Type B pancreatic cell (in vitro differentiated cells): Measurements from ENCODE around the gene FBXO47. TPM values are rescaled to one million over a fixed set of nuclear protein-coding genes. Genes with fewer than 3 reads are reported as not detected.
"Not testable (repeated sequence)": the region's sequence is repeated elsewhere in the genome, so short reads cannot be mapped to it uniquely, and the experiment has no call there.

Experiments used
- DNase-seq: peaks from one replicate; pipeline ENCODE4 v3.0.0; 2021; ENCODE audit warnings: mixed read lengths; ENCODE audit not compliant: unreplicated experiment; ENCODE audit errors: extremely low spot score
- H3K27ac Mint-ChIP-seq: 2 replicates; pipeline ENCODE4 v1.8.0; 2021; ENCODE audit warnings: mild to moderate bottlenecking, mixed read lengths
- H3K27me3 Mint-ChIP-seq: 2 replicates; pipeline ENCODE4 v1.8.0; 2021; ENCODE audit warnings: mixed read lengths
- H3K36me3 Mint-ChIP-seq: 2 replicates; pipeline ENCODE4 v1.8.0; 2021; ENCODE audit warnings: mixed read lengths
- H3K4me1 Mint-ChIP-seq: one replicate; pipeline ENCODE4 v1.8.0; 2021; ENCODE audit warnings: mixed read lengths; ENCODE audit not compliant: unreplicated experiment
- H3K4me3 Mint-ChIP-seq: 2 replicates; pipeline ENCODE4 v1.8.0; 2021; ENCODE audit warnings: mild to moderate bottlenecking, mixed read lengths
- H3K9me3 Mint-ChIP-seq: 2 replicates; pipeline ENCODE4 v1.8.0; 2021; ENCODE audit warnings: mixed read lengths
- CTCF ChIP-seq: fragments of 200-600 bp; sonication (generic); conservative IDR thresholded peaks from 2 replicates; pipeline ENCODE4 v1.5.0; 2021; ENCODE audit warnings: antibody characterized with exemption, mild to moderate bottlenecking
- total RNA-seq: library from RNA; stranded (reverse); gene quantifications from 2 replicates; pipeline ENCODE4 v1.2.1, GENCODE V29; 2021; ENCODE audit warnings: low replicate concordance

Gene FBXO47
- total RNA-seq, 1 donor from 2014 or later, result not detected

- Mint-ChIP-seq H3K27me3 (no peaks in the 10 kb centered on the region), H3K4me3 (no peak overlapping the region), H3K9me3 (no peaks in the 10 kb centered on the region), H3K27ac (no peak overlapping the region), H3K4me1 (peaks cover 4% of the 10 kb centered on the region), H3K36me3 (no peaks in the 10 kb centered on the region)
- no peak for TF ChIP-seq CTCF
- DNase-seq, result no peak
These were observed 8.4 kb downstream of the FBXO47 start for GRCh38 chr17:38958756-38959155.

- Mint-ChIP-seq H3K4me1 (peaks cover 4% of the 10 kb centered on the region), H3K27ac (peak overlapping the region; percentile 71), H3K9me3 (no peaks in the 10 kb centered on the region), H3K27me3 (no peaks in the 10 kb centered on the region), H3K36me3 (no peaks in the 10 kb centered on the region), H3K4me3 (no peak overlapping the region)
- TF ChIP-seq CTCF, result no peak
- no peak for DNase-seq
These were observed 8.9 kb downstream of the FBXO47 start for GRCh38 chr17:38958326-38958725.

- H3K4me1 Mint-ChIP-seq, H3K27me3 Mint-ChIP-seq, H3K27ac Mint-ChIP-seq: not testable (repeated sequence)
These were observed 13.4 kb downstream of the FBXO47 start for GRCh38 chr17:38953800-38954199.

GRCh38 chr17:38947189-38947588 lies 20.0 kb downstream of the FBXO47 start:
- no peaks in the 10 kb centered on the region for H3K9me3 Mint-ChIP-seq

More at GRCh38 chr17:38953800-38954199, 13.4 kb downstream of the FBXO47 start:
- not testable (repeated sequence) for H3K4me3 Mint-ChIP-seq, DNase-seq, H3K9me3 Mint-ChIP-seq, H3K36me3 Mint-ChIP-seq

GRCh38 chr17:38943607-38944006 lies 23.6 kb downstream of the FBXO47 start:
- H3K9me3 Mint-ChIP-seq, result no peaks in the 10 kb centered on the region
- TF ChIP-seq CTCF, result no peak
- no peak for DNase-seq
- no peaks in the 10 kb centered on the region for H3K36me3 Mint-ChIP-seq
- peaks cover 4% of the 10 kb centered on the region for H3K4me1 Mint-ChIP-seq
- H3K27ac Mint-ChIP-seq, result no peak overlapping the region
- H3K27me3 Mint-ChIP-seq, result no peaks in the 10 kb centered on the region
- no peak overlapping the region for H3K4me3 Mint-ChIP-seq

More at GRCh38 chr17:38947189-38947588, 20.0 kb downstream of the FBXO47 start:
- Mint-ChIP-seq H3K27me3 (no peaks in the 10 kb centered on the region), H3K36me3 (no peaks in the 10 kb centered on the region), H3K27ac (no peak overlapping the region), H3K4me1 (peaks cover 4% of the 10 kb centered on the region), H3K4me3 (no peak overlapping the region)
- no peak for DNase-seq
- no peak for TF ChIP-seq CTCF

GRCh38 chr17:38942696-38943334 lies 24.4 kb downstream of the FBXO47 start:
- no peaks in the 10 kb centered on the region for H3K36me3 Mint-ChIP-seq
- H3K27ac Mint-ChIP-seq, result no peak overlapping the region
- H3K9me3 Mint-ChIP-seq, result no peaks in the 10 kb centered on the region
- H3K27me3 Mint-ChIP-seq, result no peaks in the 10 kb centered on the region
- DNase-seq, result no peak
- no peak overlapping the region for H3K4me3 Mint-ChIP-seq
- TF ChIP-seq CTCF, result no peak
- peaks cover 4% of the 10 kb centered on the region for H3K4me1 Mint-ChIP-seq
